ENCODE data around the gene NR5A2. TPM values are rescaled to one million over a fixed set of nuclear protein-coding genes. Genes with fewer than 3 reads are reported as not detected.
A peak's percentile ranks its signal among the peaks of the same experiment; 100 is the strongest.

NR5A2 gene
- total RNA-seq, 3 donors from 2014 or later, result 0.08 TPM; not detected in 2

GRCh38 chr1:200217703-200218102 is 190.2 kb downstream of the NR5A2 start:
- Mint-ChIP-seq H3K9me3 (peaks cover 5% of the 10 kb centered on the region), H3K4me3 (no peak overlapping the region), H3K4me1 (ENCODE audit: low read depth) (peaks cover 3% of the 10 kb centered on the region), H3K27me3 (ENCODE audit: low read depth) (peaks cover 2% of the 10 kb centered on the region), H3K36me3 (ENCODE audit: insufficient read depth) (no peaks in the 10 kb centered on the region)
- DNase-seq (no peak), ATAC-seq (peak; percentile 28 to 46)

GRCh38 chr1:200221614-200222282 is 194.2 kb downstream of the NR5A2 start:
- H3K4me3 Mint-ChIP-seq, result no peak overlapping the region
- no peaks in the 10 kb centered on the region for H3K36me3 Mint-ChIP-seq (ENCODE audit: insufficient read depth)
- H3K9me3 Mint-ChIP-seq, result no peaks in the 10 kb centered on the region
- ATAC-seq, result no peak
- H3K4me1 Mint-ChIP-seq (ENCODE audit: low read depth), result peaks cover 22% of the 10 kb centered on the region
- H3K27me3 Mint-ChIP-seq (ENCODE audit: low read depth), result peaks cover 2% of the 10 kb centered on the region
- DNase-seq, result no peak

- ATAC-seq, result no peak
- no peaks in the 10 kb centered on the region for H3K9me3 Mint-ChIP-seq
- H3K36me3 Mint-ChIP-seq (ENCODE audit: insufficient read depth), result no peaks in the 10 kb centered on the region
- peaks cover 2% of the 10 kb centered on the region for H3K27me3 Mint-ChIP-seq (ENCODE audit: low read depth)
- DNase-seq, result no peak
- no peak overlapping the region for H3K4me3 Mint-ChIP-seq
- peaks cover 26% of the 10 kb centered on the region for H3K4me1 Mint-ChIP-seq (ENCODE audit: low read depth)
Measured at GRCh38 chr1:200223207-200223606, 195.7 kb downstream of the NR5A2 start.

GRCh38 chr1:200223613-200224012 is 196.1 kb downstream of the NR5A2 start:
- Mint-ChIP-seq H3K27me3 (ENCODE audit: low read depth) (peaks cover 2% of the 10 kb centered on the region), H3K36me3 (ENCODE audit: insufficient read depth) (no peaks in the 10 kb centered on the region), H3K4me1 (ENCODE audit: low read depth) (peaks cover 26% of the 10 kb centered on the region), H3K9me3 (no peaks in the 10 kb centered on the region), H3K4me3 (no peak overlapping the region)
- DNase-seq (no peak), ATAC-seq (no peak)

- Mint-ChIP-seq H3K36me3 (ENCODE audit: insufficient read depth) (no peaks in the 10 kb centered on the region), H3K4me3 (no peak overlapping the region), H3K4me1 (ENCODE audit: low read depth) (peaks cover 26% of the 10 kb centered on the region), H3K9me3 (no peaks in the 10 kb centered on the region), H3K27me3 (ENCODE audit: low read depth) (no peaks in the 10 kb centered on the region)
- DNase-seq (no peak), ATAC-seq (no peak)
Measured at GRCh38 chr1:200224315-200224714, 196.8 kb downstream of the NR5A2 start.

GRCh38 chr1:200226268-200226968 is 198.9 kb downstream of the NR5A2 start:
- H3K27me3 Mint-ChIP-seq (ENCODE audit: low read depth), result no peaks in the 10 kb centered on the region
- no peaks in the 10 kb centered on the region for H3K9me3 Mint-ChIP-seq
- H3K36me3 Mint-ChIP-seq (ENCODE audit: insufficient read depth), result no peaks in the 10 kb centered on the region
- H3K4me1 Mint-ChIP-seq (ENCODE audit: low read depth), result peaks cover 26% of the 10 kb centered on the region
- peak overlapping the region; percentile 51 for H3K4me3 Mint-ChIP-seq
- DNase-seq (peak; percentile 11), ATAC-seq (peak; percentile 53 to 62)

- Mint-ChIP-seq H3K9me3 (no peaks in the 10 kb centered on the region), H3K27me3 (ENCODE audit: low read depth) (no peaks in the 10 kb centered on the region), H3K4me3 (no peak overlapping the region), H3K36me3 (ENCODE audit: insufficient read depth) (no peaks in the 10 kb centered on the region), H3K4me1 (ENCODE audit: low read depth) (peaks cover 24% of the 10 kb centered on the region)
- no peak for DNase-seq
- no peak for ATAC-seq
Measured at GRCh38 chr1:200226969-200227303, 199.4 kb downstream of the NR5A2 start.

All from activated T-cell treated with anti-CD3 and anti-CD28 coated beads, Interleukin-2, amount 50 U/mL, for 4 hours (primary cell).